ENCODE measurements around the gene PILRA.

DNA sequence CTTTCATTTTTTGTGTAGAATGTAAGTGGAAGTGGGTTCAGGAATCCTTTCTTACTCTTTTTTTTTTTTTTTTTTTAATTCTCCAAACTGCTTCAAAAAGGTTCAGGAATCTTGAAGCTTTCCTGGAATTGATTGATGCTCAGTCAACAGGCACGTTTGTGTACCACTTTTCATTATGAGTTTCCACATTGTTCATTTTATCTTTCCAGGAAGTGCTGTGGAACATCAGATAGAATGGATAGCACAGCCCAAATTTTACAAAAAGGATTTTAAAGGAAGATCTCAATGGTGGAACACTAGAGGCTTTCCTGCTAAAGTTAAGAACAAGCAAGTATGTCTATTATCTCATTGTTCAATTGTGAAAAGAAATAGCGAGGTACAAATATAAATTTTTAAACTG is 64.9 kb downstream of the PILRA start:
- TF ChIP-seq CTCF (IDR thresholded peaks at IDR 0.05) (no peak), EZH2 (IDR thresholded peaks at IDR 0.05; ENCODE audit: borderline replicate concordance, insufficient read depth, low read depth, low read length, poor library complexity, severe bottlenecking) (no peak)

Data from B cell (primary cell).